ENCODE data around the gene C1QB. TPM values are rescaled to one million over a fixed set of nuclear protein-coding genes. Genes with fewer than 3 reads are reported as not detected.

C1QB gene
- total and polyA plus RNA-seq, 4 donors: 39.6 to 702 (median 431) TPM

DNA sequence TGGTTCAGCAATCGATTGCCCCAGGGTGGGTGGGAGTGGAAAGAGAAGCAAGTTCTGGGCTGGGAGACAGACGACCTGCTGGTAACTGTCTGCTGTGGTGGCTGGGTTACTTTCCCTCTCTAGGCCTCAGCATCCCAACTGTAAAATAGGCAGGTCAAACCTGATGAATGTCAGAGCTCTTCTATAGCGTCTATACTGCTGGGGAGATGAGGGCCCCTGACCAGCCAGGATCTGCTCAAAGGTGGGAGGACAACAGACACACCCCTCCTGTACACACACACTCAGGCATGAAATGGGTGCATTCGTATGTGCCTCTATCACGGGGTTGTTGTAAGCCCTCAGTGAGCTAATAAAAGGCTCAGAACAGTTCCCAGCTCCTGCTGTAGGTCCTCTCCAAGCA, 44.9 kb downstream of the C1QB start:
- no peak overlapping the region for H3K4me3 ChIP-seq
- DNase-seq (no peak), ATAC-seq (ENCODE audit: insufficient read depth, low FRiP score) (no peak)
- no peak overlapping the region for H3K9ac ChIP-seq (ENCODE audit: insufficient read depth in 1 of 2, low read length in 2 of 2)
- TF ChIP-seq, protein P1, sequence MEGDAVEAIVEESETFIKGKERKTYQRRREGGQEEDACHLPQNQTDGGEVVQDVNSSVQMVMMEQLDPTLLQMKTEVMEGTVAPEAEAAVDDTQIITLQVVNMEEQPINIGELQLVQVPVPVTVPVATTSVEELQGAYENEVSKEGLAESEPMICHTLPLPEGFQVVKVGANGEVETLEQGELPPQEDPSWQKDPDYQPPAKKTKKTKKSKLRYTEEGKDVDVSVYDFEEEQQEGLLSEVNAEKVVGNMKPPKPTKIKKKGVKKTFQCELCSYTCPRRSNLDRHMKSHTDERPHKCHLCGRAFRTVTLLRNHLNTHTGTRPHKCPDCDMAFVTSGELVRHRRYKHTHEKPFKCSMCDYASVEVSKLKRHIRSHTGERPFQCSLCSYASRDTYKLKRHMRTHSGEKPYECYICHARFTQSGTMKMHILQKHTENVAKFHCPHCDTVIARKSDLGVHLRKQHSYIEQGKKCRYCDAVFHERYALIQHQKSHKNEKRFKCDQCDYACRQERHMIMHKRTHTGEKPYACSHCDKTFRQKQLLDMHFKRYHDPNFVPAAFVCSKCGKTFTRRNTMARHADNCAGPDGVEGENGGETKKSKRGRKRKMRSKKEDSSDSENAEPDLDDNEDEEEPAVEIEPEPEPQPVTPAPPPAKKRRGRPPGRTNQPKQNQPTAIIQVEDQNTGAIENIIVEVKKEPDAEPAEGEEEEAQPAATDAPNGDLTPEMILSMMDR (IDR thresholded peaks at IDR 0.05; ENCODE audit: control extremely low read depth, extremely low read depth): no peak
- WGBS, 2 donors: 72 to 82% methylated on average over 5 of the region's 5 CpGs
- no peaks in the 10 kb centered on the region for H3K27me3 ChIP-seq (ENCODE audit: control insufficient read depth in 3 of 3, insufficient read depth in 3 of 3, low read length in 2 of 3)
- no peaks in the 10 kb centered on the region for H3K9me3 ChIP-seq (ENCODE audit: control insufficient read depth in 4 of 4, insufficient read depth in 3 of 4, low read length in 3 of 4)
- no peaks in the 10 kb centered on the region for H3K4me1 ChIP-seq (ENCODE audit: control insufficient read depth in 5 of 5, insufficient read depth in 5 of 5, low read length in 5 of 5)
- H3K27ac ChIP-seq (ENCODE audit: low read depth in 1 of 2, low read length in 1 of 2): no peak overlapping the region
- no peaks in the 10 kb centered on the region for H3K36me3 ChIP-seq (ENCODE audit: control insufficient read depth in 4 of 4, insufficient read depth in 4 of 4, low read length in 4 of 4)

- Histone ChIP-seq H3K4me3 (no peak overlapping the region), H3K27me3 (ENCODE audit: control insufficient read depth in 3 of 3, insufficient read depth in 3 of 3, low read length in 2 of 3) (no peaks in the 10 kb centered on the region), H3K4me1 (ENCODE audit: control insufficient read depth in 5 of 5, insufficient read depth in 5 of 5, low read length in 5 of 5) (no peaks in the 10 kb centered on the region), H3K36me3 (ENCODE audit: control insufficient read depth in 4 of 4, insufficient read depth in 4 of 4, low read length in 4 of 4) (no peaks in the 10 kb centered on the region), H3K9me3 (ENCODE audit: control insufficient read depth in 4 of 4, insufficient read depth in 3 of 4, low read length in 3 of 4) (no peaks in the 10 kb centered on the region), H3K9ac (ENCODE audit: insufficient read depth in 1 of 2, low read length in 2 of 2) (no peak overlapping the region), H3K27ac (ENCODE audit: low read depth in 1 of 2, low read length in 1 of 2) (no peak overlapping the region)
- 72 to 78% methylated on average over 14 of the region's 14 CpGs for WGBS, 2 donors
- DNase-seq: no peak
- ATAC-seq (ENCODE audit: insufficient read depth, low FRiP score): no peak
- TF ChIP-seq, protein P1 (IDR thresholded peaks at IDR 0.05; ENCODE audit: control extremely low read depth, extremely low read depth): no peak
These were observed 46.9 kb downstream of the C1QB start for GRCh38 chr1:22699681-22700520.

DNA sequence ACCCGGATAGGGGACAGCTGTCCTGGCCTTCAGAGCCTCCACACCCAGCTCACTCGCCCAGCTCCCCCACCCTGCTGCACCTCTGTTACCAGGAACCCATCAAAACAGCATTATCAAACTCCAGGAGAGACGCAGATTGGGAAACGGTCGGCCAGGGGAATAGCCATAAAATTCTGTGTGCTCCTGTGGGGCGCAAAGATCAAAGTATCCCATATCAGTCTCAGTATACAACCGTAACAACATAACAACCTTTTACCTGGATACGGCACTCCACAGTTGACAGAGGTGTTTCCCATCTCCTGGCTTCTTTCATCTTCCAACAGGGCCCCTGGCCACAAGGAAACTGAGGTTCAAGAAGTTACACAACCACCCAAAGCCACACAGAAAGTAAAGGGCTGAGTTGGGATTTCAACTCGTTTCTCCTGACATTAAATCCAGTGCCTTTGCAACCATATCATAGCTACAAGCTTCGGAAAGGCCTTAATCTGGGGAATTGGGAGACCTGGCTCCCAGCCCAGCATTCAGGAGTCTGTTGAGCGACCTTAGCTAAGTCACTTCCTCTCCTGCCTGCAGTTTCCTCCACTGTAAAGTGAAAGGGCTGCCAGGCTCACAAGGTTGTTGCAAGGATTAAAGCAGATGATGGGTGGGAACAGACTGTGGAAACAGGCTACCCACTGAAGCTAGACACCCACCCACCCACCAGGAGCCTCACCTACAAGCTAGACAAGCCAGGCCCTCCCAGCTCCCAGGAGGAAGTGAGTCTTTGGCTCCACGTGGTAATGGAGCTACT, 49.5 kb downstream of the C1QB start:
- Histone ChIP-seq H3K4me3 (no peak overlapping the region), H3K9ac (ENCODE audit: insufficient read depth in 1 of 2, low read length in 2 of 2) (no peak overlapping the region), H3K27ac (ENCODE audit: low read depth in 1 of 2, low read length in 1 of 2) (no peak overlapping the region), H3K4me1 (ENCODE audit: control insufficient read depth in 5 of 5, insufficient read depth in 5 of 5, low read length in 5 of 5) (no peaks in the 10 kb centered on the region), H3K36me3 (ENCODE audit: control insufficient read depth in 4 of 4, insufficient read depth in 4 of 4, low read length in 4 of 4) (no peaks in the 10 kb centered on the region), H3K9me3 (ENCODE audit: control insufficient read depth in 4 of 4, insufficient read depth in 3 of 4, low read length in 3 of 4) (no peaks in the 10 kb centered on the region), H3K27me3 (ENCODE audit: control insufficient read depth in 3 of 3, insufficient read depth in 3 of 3, low read length in 2 of 3) (no peaks in the 10 kb centered on the region)
- ATAC-seq (ENCODE audit: insufficient read depth, low FRiP score) (no peak), DNase-seq (no peak)
- WGBS, 2 donors: 57 to 61% methylated on average over 12 of the region's 12 CpGs
- TF ChIP-seq, protein P1 (IDR thresholded peaks at IDR 0.05; ENCODE audit: control extremely low read depth, extremely low read depth): no peak

All from lung (tissue), 12 donors.